ENCODE data around the gene CCDC88C. TPM values are rescaled to one million over a fixed set of nuclear protein-coding genes. Genes with fewer than 3 reads are reported as not detected.

Gene CCDC88C
- total RNA-seq, 1 donor from 2014 or later, result 17.8 TPM

GRCh38 chr14:91243074-91243471 lies 174.5 kb downstream of the CCDC88C start:
- Histone ChIP-seq H3K4me2 (no peak overlapping the region), H4K20me1 (ENCODE audit: low read depth) (no peaks in the 10 kb centered on the region)

GRCh38 chr14:91242635-91243034 lies 175.0 kb downstream of the CCDC88C start:
- peaks cover 17% of the 10 kb centered on the region for H3K4me1 Mint-ChIP-seq
- no peak overlapping the region for H3K4me3 Mint-ChIP-seq
- Histone ChIP-seq H3K79me2 (ENCODE audit: low read depth) (no peaks in the 10 kb centered on the region), H3F3A (ENCODE audit: low read depth) (no peaks in the 10 kb centered on the region), H3K36me3 (no peaks in the 10 kb centered on the region), H3K9ac (no peak overlapping the region), H3K27ac (no peak overlapping the region), H3K4me1 (no peaks in the 10 kb centered on the region), H4K20me1 (ENCODE audit: low read depth) (no peaks in the 10 kb centered on the region), H3K4me2 (no peak overlapping the region), H3K27me3 (no peaks in the 10 kb centered on the region), H2AFZ (replicated peaks) (no peak overlapping the region), H3K4me3 (no peak overlapping the region), H3K9me3 (ENCODE audit: low read depth) (no peaks in the 10 kb centered on the region)
- H3K36me3 Mint-ChIP-seq, result no peaks in the 10 kb centered on the region
- peaks cover 13% of the 10 kb centered on the region for H3K27me3 Mint-ChIP-seq (ENCODE audit: insufficient read depth, low read depth)
- H3K27ac Mint-ChIP-seq, result no peak overlapping the region
- H3K9me3 Mint-ChIP-seq, result peaks cover 6% of the 10 kb centered on the region
- TF ChIP-seq CTCF (IDR thresholded peaks at IDR 0.05) (no peak), EZH2phosphoT487 (IDR thresholded peaks at IDR 0.05) (no peak), EZH2 (IDR thresholded peaks at IDR 0.05) (no peak)
- no peak for DNase-seq (ENCODE audit: low spot score)

More at GRCh38 chr14:91243074-91243471, 174.5 kb downstream of the CCDC88C start:
- H3K36me3 ChIP-seq, result no peaks in the 10 kb centered on the region
- peaks cover 17% of the 10 kb centered on the region for H3K4me1 Mint-ChIP-seq
- DNase-seq (ENCODE audit: low spot score), result no peak
- TF ChIP-seq EZH2 (IDR thresholded peaks at IDR 0.05) (no peak), EZH2phosphoT487 (IDR thresholded peaks at IDR 0.05) (no peak)
- H3K27me3 Mint-ChIP-seq (ENCODE audit: insufficient read depth, low read depth), result peaks cover 13% of the 10 kb centered on the region
- no peaks in the 10 kb centered on the region for H3K27me3 ChIP-seq
- no peak overlapping the region for H2AFZ ChIP-seq (replicated peaks)
- H3F3A ChIP-seq (ENCODE audit: low read depth), result no peaks in the 10 kb centered on the region
- no peaks in the 10 kb centered on the region for H3K79me2 ChIP-seq (ENCODE audit: low read depth)
- peaks cover 6% of the 10 kb centered on the region for H3K9me3 Mint-ChIP-seq
- H3K4me1 ChIP-seq, result no peaks in the 10 kb centered on the region
- no peak overlapping the region for H3K27ac Mint-ChIP-seq
- H3K4me3 ChIP-seq, result no peak overlapping the region
- H3K4me3 Mint-ChIP-seq, result no peak overlapping the region
- no peak overlapping the region for H3K9ac ChIP-seq
- no peak overlapping the region for H3K27ac ChIP-seq
- no peaks in the 10 kb centered on the region for H3K9me3 ChIP-seq (ENCODE audit: low read depth)
- no peaks in the 10 kb centered on the region for H3K36me3 Mint-ChIP-seq

GRCh38 chr14:91241863-91242262 lies 175.8 kb downstream of the CCDC88C start:
- DNase-seq (ENCODE audit: low spot score), result no peak

More at GRCh38 chr14:91241863-91242262, 175.8 kb downstream of the CCDC88C start:
- Histone ChIP-seq H3K9me3 (ENCODE audit: low read depth) (no peaks in the 10 kb centered on the region), H3K9ac (no peak overlapping the region), H3K27ac (no peak overlapping the region), H3K4me1 (no peaks in the 10 kb centered on the region), H3K27me3 (no peaks in the 10 kb centered on the region), H3K36me3 (no peaks in the 10 kb centered on the region), H2AFZ (replicated peaks) (no peak overlapping the region), H3K79me2 (ENCODE audit: low read depth) (no peaks in the 10 kb centered on the region), H3F3A (ENCODE audit: low read depth) (no peaks in the 10 kb centered on the region), H3K4me2 (no peak overlapping the region), H4K20me1 (ENCODE audit: low read depth) (no peaks in the 10 kb centered on the region), H3K4me3 (no peak overlapping the region)
- Mint-ChIP-seq H3K9me3 (peaks cover 6% of the 10 kb centered on the region), H3K27ac (no peak overlapping the region), H3K4me1 (peaks cover 17% of the 10 kb centered on the region), H3K4me3 (no peak overlapping the region), H3K36me3 (no peaks in the 10 kb centered on the region), H3K27me3 (ENCODE audit: insufficient read depth, low read depth) (peaks cover 13% of the 10 kb centered on the region)
- TF ChIP-seq EZH2 (IDR thresholded peaks at IDR 0.05), result no peak
- TF ChIP-seq EZH2phosphoT487 (IDR thresholded peaks at IDR 0.05), result no peak
- no peak for TF ChIP-seq CTCF (IDR thresholded peaks at IDR 0.05)
